Measurements from ENCODE around the gene NOP53. TPM values are rescaled to one million over a fixed set of nuclear protein-coding genes. Genes with fewer than 3 reads are reported as not detected.
"Not testable (repeated sequence)": the region's sequence is repeated elsewhere in the genome, so short reads cannot be mapped to it uniquely, and the experiment has no call there.

The NOP53 gene
- total and polyA plus RNA-seq, 8 donors, result 130 to 557 (median 454) TPM

DNA sequence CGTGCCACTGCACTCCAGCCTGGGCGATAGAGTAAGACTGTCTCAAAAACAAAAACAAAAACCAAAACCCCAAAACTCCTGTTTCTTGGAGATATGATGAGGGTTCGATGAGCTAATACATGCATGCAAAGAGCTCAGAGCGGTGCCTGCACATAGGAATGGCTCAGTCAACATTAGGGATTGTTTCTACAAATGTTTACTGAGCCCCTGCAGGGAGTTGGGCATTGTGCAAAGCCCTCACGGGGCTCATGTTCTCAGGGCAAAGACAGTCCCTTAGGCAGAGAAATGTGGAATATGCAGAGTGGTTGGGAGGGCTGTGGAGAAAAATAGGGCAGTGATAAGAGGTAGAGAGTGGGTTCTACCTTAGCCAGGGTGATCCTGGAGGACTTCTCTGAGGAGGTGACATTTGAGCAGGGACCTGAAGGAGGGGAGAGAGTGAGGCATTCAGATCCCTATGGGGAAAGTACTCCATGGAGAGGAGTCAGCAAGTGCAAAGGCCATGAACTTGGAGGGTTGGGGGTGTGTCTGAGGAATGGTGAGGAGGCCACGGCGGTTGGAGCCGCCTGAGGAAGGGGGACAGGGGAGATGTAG is 33.6 kb upstream of the NOP53 start:
- DNase-seq (no peak), ATAC-seq (no peak)
- H3K4me3 ChIP-seq, result no peak overlapping the region
- peaks cover 0 to 5% of the 10 kb centered on the region in 2 donors for H3K36me3 ChIP-seq
- intact Hi-C loops (cut with DNase I), result loop anchor here in 1 of 2 donors (10.0 kb wide), 1 partner anchor 73 kb away; no protein-coding TSS in a partner anchor
- H3K27ac ChIP-seq, result no peak overlapping the region
- TF ChIP-seq, protein P1, sequence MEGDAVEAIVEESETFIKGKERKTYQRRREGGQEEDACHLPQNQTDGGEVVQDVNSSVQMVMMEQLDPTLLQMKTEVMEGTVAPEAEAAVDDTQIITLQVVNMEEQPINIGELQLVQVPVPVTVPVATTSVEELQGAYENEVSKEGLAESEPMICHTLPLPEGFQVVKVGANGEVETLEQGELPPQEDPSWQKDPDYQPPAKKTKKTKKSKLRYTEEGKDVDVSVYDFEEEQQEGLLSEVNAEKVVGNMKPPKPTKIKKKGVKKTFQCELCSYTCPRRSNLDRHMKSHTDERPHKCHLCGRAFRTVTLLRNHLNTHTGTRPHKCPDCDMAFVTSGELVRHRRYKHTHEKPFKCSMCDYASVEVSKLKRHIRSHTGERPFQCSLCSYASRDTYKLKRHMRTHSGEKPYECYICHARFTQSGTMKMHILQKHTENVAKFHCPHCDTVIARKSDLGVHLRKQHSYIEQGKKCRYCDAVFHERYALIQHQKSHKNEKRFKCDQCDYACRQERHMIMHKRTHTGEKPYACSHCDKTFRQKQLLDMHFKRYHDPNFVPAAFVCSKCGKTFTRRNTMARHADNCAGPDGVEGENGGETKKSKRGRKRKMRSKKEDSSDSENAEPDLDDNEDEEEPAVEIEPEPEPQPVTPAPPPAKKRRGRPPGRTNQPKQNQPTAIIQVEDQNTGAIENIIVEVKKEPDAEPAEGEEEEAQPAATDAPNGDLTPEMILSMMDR (IDR thresholded peaks at IDR 0.05), result no peak
- H3K27me3 ChIP-seq, result peaks cover 0 to 21% of the 10 kb centered on the region in 2 donors
- peaks cover 4 to 30% of the 10 kb centered on the region in 2 donors for H3K4me1 ChIP-seq
- H3K9me3 ChIP-seq, result no peaks in the 10 kb centered on the region

DNA sequence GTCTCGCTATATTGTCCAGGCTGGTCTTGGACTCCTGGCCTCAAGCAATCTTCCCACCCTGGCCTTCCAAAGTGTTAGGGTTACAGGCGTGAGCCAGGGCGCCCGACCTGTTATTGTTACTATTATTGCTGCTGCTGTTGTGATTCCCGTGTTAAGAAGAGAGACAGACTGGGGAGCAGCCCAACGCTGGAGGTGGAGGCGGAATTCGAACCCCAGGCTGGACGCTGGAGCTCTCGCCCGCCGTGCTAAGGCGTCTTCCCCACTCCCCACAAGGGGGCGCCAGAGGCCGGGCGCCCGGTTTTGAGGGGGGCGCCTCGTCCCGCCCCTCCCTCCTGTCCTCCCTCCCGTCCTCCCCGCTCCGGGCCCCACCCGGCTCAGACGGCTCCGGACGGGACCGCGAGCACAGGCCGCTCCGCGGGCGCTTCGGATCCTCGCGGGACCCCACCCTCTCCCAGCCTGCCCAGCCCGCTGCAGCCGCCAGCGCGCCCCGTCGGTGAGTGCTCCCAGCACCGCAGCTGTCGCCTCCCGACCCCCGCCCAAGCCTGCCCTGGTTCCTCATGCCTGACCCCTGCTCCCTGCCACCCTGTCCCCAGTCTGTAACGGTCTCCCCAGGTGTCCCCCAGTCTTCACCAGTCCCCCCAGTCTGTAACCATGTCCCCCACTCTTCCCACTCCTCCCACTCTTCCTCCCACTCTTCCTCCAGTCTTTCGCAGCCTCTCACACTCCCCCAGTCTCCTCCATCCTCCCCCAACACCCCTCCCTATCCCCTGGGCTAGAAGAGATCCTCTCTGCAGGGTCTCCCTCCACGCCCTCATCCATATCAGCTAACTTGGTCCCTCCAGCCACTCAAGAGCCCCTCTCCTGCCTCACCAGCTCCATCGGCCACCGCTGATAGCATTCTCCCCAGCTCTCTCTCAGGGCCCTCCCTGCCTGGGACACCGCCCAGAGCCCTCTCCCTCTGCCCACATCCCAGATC is 32.0 kb upstream of the NOP53 start, which contains the start of gene EHD2:
Gene EHD2 (plus strand): TSS at position 377 of the 976 bp plus-strand sequence. CDS start 3,191 bp downstream, outside the sequence.
- H3K4me1 ChIP-seq, result peaks cover 7 to 45% of the 10 kb centered on the region in 2 donors
- H3K27me3 ChIP-seq, result peaks cover 0 to 21% of the 10 kb centered on the region in 2 donors
- peak; percentile 97 for ATAC-seq
- DNase-seq, result peak; percentile 72 to 91 (median 80)
- peak within 1 kb of the TSS; percentile 58 to 59 for H3K4me3 ChIP-seq
- peak within 1 kb of the TSS; percentile 73 to 83 for H3K27ac ChIP-seq
- no peaks in the 10 kb centered on the region for H3K9me3 ChIP-seq
- intact Hi-C loops (cut with DNase I), result loop anchor here in 1 of 2 donors (10.0 kb wide), 1 partner anchor 71 kb away; no protein-coding TSS in a partner anchor
- TF ChIP-seq, protein P1 (IDR thresholded peaks at IDR 0.05), result peak; percentile 92 to 97
- H3K36me3 ChIP-seq, result peaks cover 0 to 20% of the 10 kb centered on the region in 2 donors

DNA sequence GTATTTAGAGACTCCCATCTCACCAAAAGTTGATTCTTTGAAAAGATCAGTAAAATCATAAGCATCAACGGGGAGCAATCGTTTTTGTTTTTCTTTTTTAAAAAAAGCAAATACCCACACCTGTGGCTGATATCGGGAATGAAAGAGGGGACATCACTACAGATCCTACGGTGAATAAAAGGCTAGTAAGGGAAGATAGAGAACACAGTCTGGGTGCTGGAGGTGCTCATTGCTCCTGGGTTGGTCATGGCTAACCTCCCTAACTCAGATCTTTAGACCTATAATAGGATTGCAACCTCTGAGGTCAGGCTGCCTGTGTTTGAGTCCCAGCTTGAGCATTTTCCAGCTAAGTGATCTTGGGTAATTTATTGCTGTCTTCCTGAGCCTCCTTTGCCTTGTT is 31.0 kb upstream of the NOP53 start:
- intact Hi-C loops (cut with DNase I), result loop anchor here in 1 of 2 donors (10.0 kb wide), 1 partner anchor 70 kb away; no protein-coding TSS in a partner anchor

DNA sequence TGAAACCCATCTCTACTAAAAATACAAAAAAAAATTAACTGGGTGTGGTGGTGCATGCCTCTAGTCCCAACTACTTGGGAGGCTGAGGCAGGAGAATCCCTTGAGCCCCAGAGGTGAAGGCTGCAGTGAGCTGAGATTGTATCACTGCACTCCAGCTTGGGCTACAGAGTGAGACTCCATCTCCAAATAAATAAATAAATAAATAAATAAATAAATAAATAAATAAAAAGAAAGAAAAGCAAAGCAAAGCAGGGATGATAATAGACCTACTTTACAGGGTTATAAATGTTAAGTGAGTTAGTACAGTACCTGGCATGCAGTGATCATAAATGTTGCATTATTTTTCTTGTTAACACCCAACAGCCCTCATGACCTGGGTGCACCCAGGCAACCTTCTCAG is 30.5 kb upstream of the NOP53 start:
- not testable (repeated sequence) for DNase-seq, H3K9me3 ChIP-seq, ATAC-seq, H3K27ac ChIP-seq
- Histone ChIP-seq H3K4me3 (peak overlapping the region; percentile 58 to 59), H3K27me3 (peaks cover 0 to 21% of the 10 kb centered on the region in 2 donors), H3K4me1 (peaks cover 18 to 57% of the 10 kb centered on the region in 2 donors), H3K36me3 (peaks cover 0 to 20% of the 10 kb centered on the region in 2 donors)
- intact Hi-C loops (cut with DNase I), result loop anchor here in 1 of 2 donors (10.0 kb wide), 1 partner anchor 70 kb away; no protein-coding TSS in a partner anchor

More for the DNA sequence above, 31.0 kb upstream of the NOP53 start:
- TF ChIP-seq, protein P1 (IDR thresholded peaks at IDR 0.05), result no peak
- Histone ChIP-seq H3K4me3 (peak overlapping the region; percentile 58 to 59), H3K36me3 (peaks cover 0 to 20% of the 10 kb centered on the region in 2 donors), H3K4me1 (peaks cover 13 to 52% of the 10 kb centered on the region in 2 donors), H3K27me3 (peaks cover 0 to 21% of the 10 kb centered on the region in 2 donors), H3K9me3 (no peaks in the 10 kb centered on the region), H3K27ac (peak overlapping the region; percentile 73 to 83)
- ATAC-seq, result no peak
- DNase-seq, result no peak

DNA sequence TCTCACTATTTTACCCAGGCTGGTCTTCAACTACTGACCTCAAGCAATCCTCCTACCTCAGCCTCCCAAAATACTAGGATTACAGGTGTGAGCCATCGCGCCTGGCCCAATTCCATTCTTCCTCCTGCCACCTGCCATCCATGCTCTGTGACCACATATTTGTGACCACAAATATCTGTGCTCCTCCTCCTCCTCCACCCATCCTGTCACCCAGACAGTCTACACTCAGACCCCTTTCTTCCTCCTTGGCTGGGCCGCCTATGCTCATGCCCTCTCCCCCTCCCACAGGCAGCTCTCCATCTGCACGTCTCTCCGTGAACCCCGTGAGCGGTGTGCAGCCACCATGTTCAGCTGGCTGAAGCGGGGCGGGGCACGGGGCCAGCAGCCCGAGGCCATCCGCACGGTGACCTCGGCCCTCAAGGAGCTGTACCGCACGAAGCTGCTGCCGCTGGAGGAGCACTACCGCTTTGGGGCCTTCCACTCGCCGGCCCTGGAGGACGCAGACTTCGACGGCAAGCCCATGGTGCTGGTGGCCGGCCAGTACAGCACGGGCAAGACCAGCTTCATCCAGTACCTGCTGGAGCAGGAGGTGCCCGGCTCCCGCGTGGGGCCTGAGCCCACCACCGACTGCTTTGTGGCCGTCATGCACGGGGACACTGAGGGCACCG is 28.9 kb upstream of the NOP53 start:
- DNase-seq (peak in 1 of 4 donors; percentile 74), ATAC-seq (no peak)
- H3K9me3 ChIP-seq, result no peaks in the 10 kb centered on the region
- intact Hi-C loops (cut with DNase I), result loop anchor here in 1 of 2 donors (10.0 kb wide), 1 partner anchor 68 kb away; no protein-coding TSS in a partner anchor
- H3K27ac ChIP-seq, result peak overlapping the region in 1 of 2 donors; percentile 13
- H3K36me3 ChIP-seq, result peaks cover 0 to 20% of the 10 kb centered on the region in 2 donors
- H3K4me1 ChIP-seq, result peaks cover 26 to 66% of the 10 kb centered on the region in 2 donors
- H3K27me3 ChIP-seq, result peaks cover 0 to 21% of the 10 kb centered on the region in 2 donors
- TF ChIP-seq, protein P1 (IDR thresholded peaks at IDR 0.05), result no peak
- H3K4me3 ChIP-seq, result no peak overlapping the region

DNA sequence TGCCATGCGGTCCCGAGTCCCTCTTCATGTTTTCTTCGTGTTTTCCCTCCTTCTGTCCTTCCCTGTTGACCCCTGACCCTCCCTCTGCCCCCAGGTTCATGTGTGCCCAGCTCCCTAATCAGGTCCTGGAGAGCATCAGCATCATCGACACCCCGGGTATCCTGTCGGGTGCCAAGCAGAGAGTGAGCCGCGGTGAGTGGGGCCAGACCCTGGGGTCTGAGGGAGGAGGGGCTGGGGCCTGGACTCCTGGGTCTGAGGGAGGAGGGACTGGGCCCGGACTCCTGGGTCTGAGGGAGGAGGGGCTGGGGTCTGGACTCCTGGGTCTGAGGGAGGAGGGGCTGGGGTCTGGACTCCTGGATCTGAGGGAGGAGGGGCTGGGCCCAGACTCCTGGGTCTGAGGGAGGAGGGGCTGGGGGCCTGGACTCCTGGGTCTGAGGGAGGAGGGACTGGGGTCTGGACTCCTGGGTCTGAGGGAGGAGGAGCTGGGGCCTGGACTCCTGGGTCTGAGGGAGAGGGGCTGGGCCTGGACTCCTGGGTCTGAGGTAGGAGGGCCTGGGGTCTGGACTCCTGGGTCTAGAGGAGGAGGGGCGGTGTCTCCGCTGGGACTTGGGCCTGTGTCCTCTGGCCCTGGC is 26.8 kb upstream of the NOP53 start:
- H3K4me1 ChIP-seq, result peaks cover 36 to 67% of the 10 kb centered on the region in 2 donors
- not testable (repeated sequence) for DNase-seq, H3K4me3 ChIP-seq, H3K9me3 ChIP-seq, ATAC-seq, H3K27me3 ChIP-seq
- H3K27ac ChIP-seq, result peak overlapping the region; percentile 70 to 88
- peaks cover 0 to 20% of the 10 kb centered on the region in 2 donors for H3K36me3 ChIP-seq
- intact Hi-C loops (cut with DNase I), result loop anchor here in 1 of 2 donors (10.0 kb wide), 1 partner anchor 66 kb away; no protein-coding TSS in a partner anchor

Data from left lung (tissue), 10 donors.